ENCODE results near the gene ABCB4.

GRCh38 chr7:87507446-87507845 lies 32.0 kb upstream of the ABCB4 start:
- TF ChIP-seq CTCF (IDR thresholded peaks at IDR 0.05) (no peak), POLR2A (IDR thresholded peaks at IDR 0.05) (no peak)

Measured in testis (tissue), 2 donors.